ENCODE data around the gene RBMX2. TPM values are rescaled to one million over a fixed set of nuclear protein-coding genes. Genes with fewer than 3 reads are reported as not detected.

The RBMX2 gene
- total RNA-seq, 1 experiment from 2014 or later = 10.4 TPM

DNA sequence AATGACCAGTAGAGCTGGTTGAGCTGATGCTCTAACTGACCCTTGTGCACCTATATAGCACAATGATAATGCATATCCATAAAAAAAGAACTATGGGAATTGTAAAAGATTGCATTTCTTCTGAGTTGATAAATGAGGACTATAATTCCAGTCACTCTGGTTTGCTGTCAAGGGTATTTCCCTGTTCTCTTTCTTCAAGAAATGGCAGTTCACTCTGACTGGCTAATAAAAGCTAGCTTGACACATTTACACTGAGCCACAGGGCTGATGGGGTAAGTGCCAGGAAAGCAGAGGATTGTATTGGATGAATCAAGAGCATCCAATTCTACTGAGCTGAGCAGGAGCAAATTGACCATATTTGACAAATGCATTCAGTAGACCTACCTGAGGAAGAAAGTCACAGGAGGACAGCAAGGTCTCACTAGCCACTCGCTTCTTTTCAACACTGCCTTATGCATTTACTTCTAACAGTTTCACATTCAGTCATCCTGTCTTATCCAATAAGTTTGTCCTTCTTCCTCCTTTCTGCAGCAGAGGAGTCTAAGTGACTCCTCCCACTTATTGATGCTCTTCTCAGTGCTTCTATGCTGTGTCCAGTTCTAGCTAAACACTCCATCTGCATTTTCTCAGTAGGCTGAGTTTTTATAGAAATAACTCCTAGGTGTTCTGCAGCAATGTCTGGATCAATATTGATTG lies 43.0 kb downstream of the RBMX2 start:
- DNase-seq (ENCODE audit: low spot score) = no peak

DNA sequence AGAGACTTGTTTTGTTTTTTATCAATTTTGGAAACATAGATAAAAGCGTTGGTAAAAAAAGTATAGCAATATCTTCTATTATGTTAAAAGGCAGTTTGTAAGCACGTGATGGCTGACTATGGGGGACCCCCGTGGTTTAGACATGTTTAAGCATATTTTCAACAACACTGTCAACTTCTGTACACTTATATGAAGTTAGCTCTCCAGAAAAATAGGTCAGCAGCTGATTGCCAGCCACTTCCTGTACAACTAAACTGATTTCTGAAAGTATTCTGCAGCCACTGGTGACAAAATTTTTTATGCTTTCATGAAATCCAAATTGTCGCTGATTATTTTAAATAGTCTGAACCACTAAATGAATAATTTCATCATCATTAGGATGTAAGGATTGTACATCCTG lies 45.2 kb downstream of the RBMX2 start:
- DNase-seq (ENCODE audit: low spot score) = no peak

Other genes with a start within 250 kb of the RBMX2 start
- 18.5 and 21.1 TPM in 2 replicates for gene AIFM1, start 236.1 kb upstream of the RBMX2 start, total RNA-seq (2014; rRNA removed; shearing (Covaris generic))
- not detected in 2 replicates for gene RAB33A, start 230.0 kb upstream of the RBMX2 start, total RNA-seq (2014; rRNA removed; shearing (Covaris generic))
- gene ZNF280C, start 133.1 kb upstream of the RBMX2 start, total RNA-seq (2014; rRNA removed; shearing (Covaris generic)) = 3.3 and 4.6 TPM in 2 replicates
- 8.8 and 9.3 TPM in 2 replicates for gene SLC25A14, start 62.1 kb upstream of the RBMX2 start, total RNA-seq (2014; rRNA removed; shearing (Covaris generic))
- gene GPR119, start 16.3 kb upstream of the RBMX2 start, total RNA-seq (2014; rRNA removed; shearing (Covaris generic)) = not detected in 2 replicates